ENCODE results near the gene MKRN2.
"Not testable (repeated sequence)": the region's sequence is repeated elsewhere in the genome, so short reads cannot be mapped to it uniquely, and the experiment has no call there.

The MKRN2 gene

GRCh38 chr3:12588039-12589009 lies 31.4 kb downstream of the MKRN2 start:
- no peak for DNase-seq (ENCODE audit: low read depth in 2 of 2)

DNA sequence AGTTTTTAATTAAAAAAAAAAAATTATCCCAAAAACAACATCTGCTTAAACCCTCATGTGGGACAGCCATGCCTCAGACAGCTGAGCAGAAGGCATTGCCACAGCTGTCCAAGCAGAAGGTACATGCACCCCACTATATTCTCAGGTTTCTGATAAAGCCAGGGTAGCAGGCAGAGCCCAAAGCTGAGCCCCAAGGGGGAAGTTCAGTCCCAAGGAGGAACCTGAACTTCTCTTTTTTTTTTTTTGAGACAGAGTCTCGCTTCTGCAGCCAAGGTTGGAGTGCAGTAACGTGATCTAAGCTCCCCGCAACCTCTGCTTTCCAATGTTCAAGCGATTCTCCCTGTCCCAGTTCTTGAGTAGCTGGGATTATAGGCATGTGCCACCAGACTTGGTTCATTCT lies 33.2 kb downstream of the MKRN2 start:
- no peak for DNase-seq (ENCODE audit: low read depth in 2 of 2)

- DNase-seq (ENCODE audit: low read depth in 2 of 2) = no peak
These were observed 34.6 kb downstream of the MKRN2 start for GRCh38 chr3:12591456-12591855.

DNA sequence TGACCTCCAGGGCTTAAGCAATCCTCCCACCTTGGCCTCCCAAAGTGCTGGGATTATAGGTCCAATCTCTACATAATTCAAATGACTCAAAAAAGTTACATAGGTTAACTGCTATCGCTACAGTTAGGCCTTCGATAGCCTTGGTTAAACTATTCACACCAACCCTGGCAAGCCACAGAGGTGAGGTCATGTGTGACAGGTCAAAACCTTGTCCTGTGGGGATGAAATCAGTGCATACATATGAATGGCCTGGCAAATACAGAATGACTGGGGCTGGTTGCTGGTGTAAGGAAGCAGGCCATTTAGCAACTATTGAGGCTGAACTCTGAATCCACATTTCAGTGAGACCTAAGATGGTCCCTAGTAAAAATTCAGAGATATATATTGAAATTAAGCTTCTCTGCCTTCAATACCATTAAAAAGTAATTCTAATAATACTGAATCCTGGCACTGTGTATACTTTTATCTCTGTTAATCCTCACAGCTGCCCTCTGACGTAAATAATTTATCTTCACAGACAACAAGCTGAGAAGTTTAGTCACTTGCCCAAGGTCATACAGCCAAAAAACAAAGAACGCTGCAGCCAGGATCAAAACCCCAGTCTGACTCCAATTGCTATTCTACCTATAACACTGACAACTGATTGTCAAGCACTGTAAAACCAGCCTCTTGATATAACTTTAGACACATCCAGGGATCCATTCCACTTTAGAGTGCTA lies 35.3 kb downstream of the MKRN2 start:
- no peak for DNase-seq (ENCODE audit: low read depth in 2 of 2)

DNA sequence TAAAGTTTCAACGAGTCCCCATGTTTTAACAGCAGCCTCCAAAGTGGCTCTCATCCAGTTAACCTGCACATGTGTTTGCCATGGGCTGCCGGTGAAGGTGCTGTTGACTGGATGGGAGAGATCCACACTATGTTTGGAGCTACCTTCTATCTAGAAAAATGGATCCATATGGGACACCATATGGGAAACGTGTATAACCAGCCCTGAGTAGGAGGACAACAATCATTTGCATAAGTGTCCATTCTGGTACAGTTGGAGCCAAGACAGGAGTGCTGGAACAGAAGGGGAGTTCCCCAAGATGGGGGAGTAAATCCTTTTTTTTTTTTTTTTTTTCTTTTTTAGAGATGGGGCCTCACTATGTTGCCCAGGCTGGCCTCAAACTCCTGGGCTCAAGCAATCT lies 36.6 kb downstream of the MKRN2 start:
- no peak for DNase-seq (ENCODE audit: low read depth in 2 of 2)

- no peak for DNase-seq (ENCODE audit: low read depth in 2 of 2)
These were observed 42.0 kb downstream of the MKRN2 start for GRCh38 chr3:12598890-12599289.

DNA sequence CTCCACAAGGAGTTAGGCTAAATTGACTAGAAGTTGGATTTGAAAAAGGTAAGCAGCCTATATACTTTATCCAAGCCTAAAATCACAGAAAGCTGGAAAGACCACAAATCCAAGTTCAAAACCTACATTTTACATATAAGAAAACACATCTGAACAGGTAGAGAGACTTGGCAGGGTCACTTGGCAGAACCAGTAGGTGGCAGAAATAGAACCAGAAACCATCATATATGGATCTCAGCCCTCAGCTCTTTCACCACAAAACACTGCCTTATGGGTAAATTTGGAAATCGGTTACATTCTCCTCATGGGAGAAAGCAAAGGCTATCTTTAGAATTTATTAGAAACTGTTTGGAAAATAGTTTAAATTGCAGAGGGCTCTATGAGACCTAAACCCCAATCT lies 44.2 kb downstream of the MKRN2 start:
- DNase-seq (ENCODE audit: low read depth in 2 of 2) = no peak

DNA sequence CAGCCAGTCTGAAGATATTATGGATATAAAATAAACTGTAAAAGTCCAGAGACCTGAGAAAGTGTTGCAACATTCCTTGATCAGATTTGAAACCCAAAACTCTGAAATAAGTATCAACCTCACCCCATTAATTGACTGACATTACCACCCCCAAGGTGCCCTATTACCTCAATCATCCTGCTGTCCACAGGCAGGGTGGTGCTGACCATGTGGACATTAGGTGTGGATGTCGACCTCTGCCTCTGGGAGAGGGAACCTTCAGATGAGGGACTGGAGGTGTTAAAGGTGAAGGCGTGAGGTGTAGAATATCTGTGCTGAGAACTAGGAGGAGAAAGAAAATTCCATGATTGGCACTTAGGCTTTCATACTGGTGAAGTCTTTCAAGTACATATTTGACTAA lies 47.1 kb downstream of the MKRN2 start:
- no peak for DNase-seq (ENCODE audit: low read depth in 2 of 2)

DNA sequence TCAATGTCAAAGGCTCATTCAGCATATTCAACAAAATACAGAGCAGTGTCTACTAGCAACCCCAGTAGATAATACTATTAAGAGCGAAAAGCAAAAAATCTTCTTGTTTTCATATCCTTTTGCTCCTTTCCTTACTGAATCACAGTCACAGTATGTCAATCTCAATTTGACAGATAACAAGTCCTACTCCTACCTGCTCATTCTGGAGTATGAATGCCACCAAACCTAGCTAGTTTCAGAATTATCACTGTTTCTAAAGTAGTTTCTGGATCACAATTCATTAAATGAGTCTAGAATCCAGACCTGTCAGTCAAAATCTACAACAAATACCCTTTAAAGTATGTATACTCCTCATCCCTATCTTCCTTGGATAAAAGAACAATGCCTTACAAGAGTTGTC lies 51.5 kb downstream of the MKRN2 start:
- DNase-seq (ENCODE audit: low read depth in 2 of 2) = no peak

- no peak for DNase-seq (ENCODE audit: low read depth in 2 of 2)
These were observed 54.2 kb downstream of the MKRN2 start for GRCh38 chr3:12611117-12611516.

DNA sequence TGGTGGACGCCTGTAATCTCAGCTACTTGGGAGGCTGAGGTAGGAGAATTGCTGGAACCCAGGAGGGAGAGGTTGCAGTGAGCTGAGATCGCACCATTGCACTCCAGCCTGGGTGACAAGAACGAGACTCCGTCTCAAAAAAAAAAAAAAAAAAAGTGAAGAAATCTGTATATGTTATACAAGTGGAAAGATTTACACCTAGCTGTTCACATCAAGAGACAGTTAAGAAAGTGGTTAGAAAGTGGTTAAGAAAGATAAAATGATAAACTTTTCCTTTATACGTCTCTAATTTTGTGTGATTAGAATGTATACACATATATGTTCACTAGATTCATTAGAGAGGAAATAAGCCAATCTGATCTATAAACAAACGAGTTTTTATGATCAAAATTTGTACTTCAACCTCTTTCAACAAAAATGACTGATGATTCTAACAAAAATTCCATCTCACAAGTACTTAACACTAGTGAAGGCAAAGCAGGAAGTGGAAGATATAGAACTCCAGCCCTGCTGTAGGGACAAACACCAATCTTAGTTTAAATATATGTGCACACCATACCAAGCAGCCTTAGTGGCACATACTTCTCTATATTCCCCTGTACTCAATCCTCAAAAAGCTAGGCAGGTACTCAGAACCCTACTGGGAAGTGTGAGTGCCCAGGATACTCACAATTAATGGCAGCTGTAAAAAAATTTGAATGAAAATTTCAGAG lies 55.8 kb downstream of the MKRN2 start:
- no peak for DNase-seq (ENCODE audit: low read depth in 2 of 2)

DNA sequence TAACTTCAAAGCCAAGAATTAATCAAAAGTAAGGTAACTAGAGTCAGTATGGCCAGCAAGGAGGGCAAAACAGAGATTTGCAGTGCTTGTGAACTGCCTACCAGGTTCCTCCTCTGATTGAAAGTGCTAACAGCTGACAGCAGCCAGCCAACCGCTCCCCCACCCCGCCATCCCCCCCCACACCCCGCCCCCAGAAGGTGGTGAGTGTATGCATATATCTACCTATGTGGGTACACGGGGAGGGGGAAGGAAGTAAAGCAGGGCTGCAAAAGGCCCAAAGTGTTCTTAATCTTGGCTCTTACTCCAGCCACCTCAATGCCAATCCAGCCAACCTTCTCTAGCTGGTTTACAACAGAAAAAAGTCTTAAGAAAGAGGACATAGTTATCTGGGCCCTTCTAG lies 56.4 kb downstream of the MKRN2 start:
- no peak for DNase-seq (ENCODE audit: low read depth in 2 of 2)

GRCh38 chr3:12615266-12615665 lies 58.4 kb downstream of the MKRN2 start:
- no peak for DNase-seq (ENCODE audit: low read depth in 2 of 2)

GRCh38 chr3:12618426-12618825 lies 61.5 kb downstream of the MKRN2 start:
- no peak for DNase-seq (ENCODE audit: low read depth in 2 of 2)

- no peak for DNase-seq (ENCODE audit: low read depth in 2 of 2)
These were observed 63.4 kb downstream of the MKRN2 start for GRCh38 chr3:12620305-12620704.

GRCh38 chr3:12620729-12621128 lies 63.8 kb downstream of the MKRN2 start:
- no peak for DNase-seq (ENCODE audit: low read depth in 2 of 2)

GRCh38 chr3:12622335-12622734 lies 65.4 kb downstream of the MKRN2 start:
- no peak for DNase-seq (ENCODE audit: low read depth in 2 of 2)

GRCh38 chr3:12624056-12624455 lies 67.2 kb downstream of the MKRN2 start:
- no peak for DNase-seq (ENCODE audit: low read depth in 2 of 2)

GRCh38 chr3:12624964-12625363 lies 68.1 kb downstream of the MKRN2 start:
- DNase-seq (ENCODE audit: low read depth in 2 of 2) = not testable (repeated sequence)

DNA sequence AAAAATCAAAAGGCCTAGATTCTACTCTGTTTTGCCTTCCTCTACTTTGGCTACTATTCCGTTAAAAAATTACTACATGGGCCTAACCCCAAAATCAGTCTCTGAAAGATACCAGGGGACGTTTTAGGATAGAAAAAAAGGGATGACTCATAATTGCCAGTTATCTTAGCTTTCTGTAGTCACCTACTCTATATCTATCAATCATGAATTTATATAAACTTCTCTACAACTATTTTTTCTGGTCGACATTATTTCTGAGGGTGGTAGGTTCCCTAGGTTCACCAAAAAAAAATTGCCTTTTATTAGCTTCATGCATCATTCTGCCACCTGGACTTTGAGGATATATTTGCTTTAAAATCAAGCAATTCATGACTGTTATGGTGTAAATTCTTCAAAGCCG lies 70.5 kb downstream of the MKRN2 start:
- no peak for DNase-seq (ENCODE audit: low read depth in 2 of 2)

DNA sequence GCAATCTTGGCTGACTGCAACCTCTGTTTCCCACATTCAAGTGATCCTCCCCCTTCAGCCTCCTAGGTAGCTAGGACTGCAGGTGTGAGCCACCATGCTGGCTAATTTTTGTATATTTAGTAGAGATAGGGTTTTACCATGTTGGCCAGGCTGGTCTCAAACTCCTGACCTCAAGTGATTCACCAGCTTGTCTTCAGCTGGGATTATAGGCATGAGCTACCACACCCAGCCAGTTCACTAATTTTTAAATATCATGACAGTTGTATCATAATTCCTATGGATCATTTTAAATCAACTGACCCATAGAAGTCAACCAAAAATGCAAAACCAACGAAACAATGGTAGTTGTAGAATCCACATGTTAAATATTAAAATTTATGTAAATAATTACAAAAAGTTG lies 71.9 kb downstream of the MKRN2 start:
- no peak for DNase-seq (ENCODE audit: low read depth in 2 of 2)

DNA sequence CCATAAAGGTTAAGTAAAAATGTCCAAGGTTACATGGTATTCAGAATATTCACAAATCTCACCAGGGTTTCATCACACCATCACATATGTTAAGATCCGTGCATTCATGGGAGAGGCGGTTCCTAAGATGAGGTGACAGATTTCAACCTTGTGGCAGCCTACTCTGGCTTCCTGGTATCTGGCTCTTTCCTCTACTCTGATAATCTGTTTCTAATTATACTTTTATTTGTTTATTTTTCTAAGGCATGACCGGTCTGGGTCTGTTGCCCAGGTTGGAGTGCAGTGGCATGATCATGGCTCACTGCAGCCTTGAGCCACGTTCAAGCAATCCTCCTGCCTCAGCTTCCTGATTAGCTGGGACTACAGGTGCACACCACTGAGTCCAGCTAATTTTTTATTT lies 72.7 kb downstream of the MKRN2 start:
- DNase-seq (ENCODE audit: low read depth in 2 of 2) = no peak

Data from stimulated activated CD8-positive, alpha-beta memory T cell treated with anti-CD3 and anti-CD28 coated beads, Interleukin-2, amount 100 ng/mL, for 1 hour (primary cell).